Measurements from ENCODE around the gene SCGB1C2.

DNA sequence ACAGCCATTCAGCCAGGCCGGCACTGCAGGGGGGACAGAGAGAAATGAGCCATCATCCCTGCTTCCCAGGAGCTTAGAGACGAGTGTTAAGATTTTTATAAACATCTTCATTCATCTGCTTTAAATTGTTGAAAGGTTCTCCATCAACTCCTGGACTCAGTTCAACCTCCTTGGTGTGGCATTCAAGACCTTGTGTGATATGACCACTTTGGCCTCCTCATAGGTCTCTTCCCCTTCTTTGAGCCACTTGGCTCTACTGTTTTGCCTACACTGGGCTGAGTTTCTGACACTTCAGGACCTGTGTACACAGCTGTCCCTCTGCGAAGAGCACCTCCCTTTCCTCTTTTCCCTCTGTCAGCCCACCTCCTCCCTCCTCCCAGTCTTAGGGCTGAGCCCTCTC lies 39.8 kb downstream of the SCGB1C2 start:
- TF ChIP-seq, protein P1, sequence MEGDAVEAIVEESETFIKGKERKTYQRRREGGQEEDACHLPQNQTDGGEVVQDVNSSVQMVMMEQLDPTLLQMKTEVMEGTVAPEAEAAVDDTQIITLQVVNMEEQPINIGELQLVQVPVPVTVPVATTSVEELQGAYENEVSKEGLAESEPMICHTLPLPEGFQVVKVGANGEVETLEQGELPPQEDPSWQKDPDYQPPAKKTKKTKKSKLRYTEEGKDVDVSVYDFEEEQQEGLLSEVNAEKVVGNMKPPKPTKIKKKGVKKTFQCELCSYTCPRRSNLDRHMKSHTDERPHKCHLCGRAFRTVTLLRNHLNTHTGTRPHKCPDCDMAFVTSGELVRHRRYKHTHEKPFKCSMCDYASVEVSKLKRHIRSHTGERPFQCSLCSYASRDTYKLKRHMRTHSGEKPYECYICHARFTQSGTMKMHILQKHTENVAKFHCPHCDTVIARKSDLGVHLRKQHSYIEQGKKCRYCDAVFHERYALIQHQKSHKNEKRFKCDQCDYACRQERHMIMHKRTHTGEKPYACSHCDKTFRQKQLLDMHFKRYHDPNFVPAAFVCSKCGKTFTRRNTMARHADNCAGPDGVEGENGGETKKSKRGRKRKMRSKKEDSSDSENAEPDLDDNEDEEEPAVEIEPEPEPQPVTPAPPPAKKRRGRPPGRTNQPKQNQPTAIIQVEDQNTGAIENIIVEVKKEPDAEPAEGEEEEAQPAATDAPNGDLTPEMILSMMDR (conservative IDR thresholded peaks at IDR 0.05 in 1 of 2, IDR thresholded peaks at IDR 0.05 in 1 of 2; ENCODE audit: extremely low read depth in 1 of 2, insufficient read depth in 1 of 2, low read depth in 1 of 2, low read length in 2 of 2), result no peak
- no peak for TF ChIP-seq EZH2 (IDR thresholded peaks at IDR 0.05; ENCODE audit: borderline replicate concordance, low read length)

Data from mammary epithelial cell (primary cell).